H9 (cell line): ENCODE measurements around the gene PRTFDC1. TPM values are rescaled to one million over a fixed set of nuclear protein-coding genes. Genes with fewer than 3 reads are reported as not detected.

ENCODE experiments used
- DNase-seq: peaks from one replicate; pipeline ENCODE4 v3.0.0-alpha.2; 2017
- H2AFZ ChIP-seq: one replicate; pipeline ENCODE4 v1.6.1; 2013; ENCODE audit warnings: mild to moderate bottlenecking, low read length, control low read depth, moderate library complexity
- H2AK5ac ChIP-seq: 2 replicates; pipeline ENCODE4 v1.6.1; 2013; ENCODE audit warnings: low read length, control low read depth, mixed read lengths; ENCODE audit not compliant: insufficient read length
- H2BK120ac ChIP-seq: one replicate; pipeline ENCODE4 v1.6.1; 2013; ENCODE audit warnings: low read depth, mild to moderate bottlenecking, low read length, control low read depth, inconsistent platforms; ENCODE audit not compliant: poor library complexity, severe bottlenecking
- H2BK12ac ChIP-seq: 2 replicates; pipeline ENCODE4 v1.6.1; 2013; ENCODE audit warnings: low read length, control low read depth, mixed read lengths, low read depth; ENCODE audit not compliant: insufficient read length
- H2BK15ac ChIP-seq: 2 replicates; pipeline ENCODE4 v1.6.1; 2013; ENCODE audit warnings: low read depth, low read length, control low read depth
- H2BK20ac ChIP-seq: one replicate; pipeline ENCODE4 v1.6.1; 2013; ENCODE audit warnings: low read depth, mild to moderate bottlenecking, low read length, control low read depth, inconsistent platforms; ENCODE audit not compliant: poor library complexity, severe bottlenecking
- H2BK5ac ChIP-seq: 2 replicates; pipeline ENCODE4 v1.6.1; 2013; ENCODE audit warnings: low read length, control low read depth, mixed read lengths; ENCODE audit not compliant: insufficient read length
- H3K14ac ChIP-seq: 2 replicates; pipeline ENCODE4 v1.6.1; 2013; ENCODE audit warnings: low read length, control low read depth; ENCODE audit not compliant: insufficient read depth
- H3K18ac ChIP-seq: 2 replicates; pipeline ENCODE4 v1.6.1; 2013; ENCODE audit warnings: low read depth, mild to moderate bottlenecking, mixed read lengths, low read length, control low read depth; ENCODE audit not compliant: insufficient read length
- H3K23ac ChIP-seq: 2 replicates; pipeline ENCODE4 v1.6.1; 2013; ENCODE audit warnings: low read length, control low read depth, mixed read lengths, low read depth; ENCODE audit not compliant: insufficient read length
- H3K23me2 ChIP-seq: 2 replicates; pipeline ENCODE4 v1.6.1; 2013; ENCODE audit warnings: low read depth, mild to moderate bottlenecking, mixed read lengths, low read length, control low read depth; ENCODE audit not compliant: insufficient read length, poor library complexity, severe bottlenecking
- H3K27ac ChIP-seq: 2 replicates; pipeline ENCODE4 v1.5.1; 2013; ENCODE audit warnings: low read length, control low read depth, mixed read lengths, low read depth; ENCODE audit not compliant: insufficient read length
- H3K27me3 ChIP-seq: 2 replicates; pipeline ENCODE4 v1.6.1; 2013; ENCODE audit warnings: low read length, control low read depth, inconsistent platforms; ENCODE audit not compliant: insufficient read depth
- H3K4ac ChIP-seq: 2 replicates; pipeline ENCODE4 v1.6.1; 2013; ENCODE audit warnings: low read depth, mild to moderate bottlenecking, control low read depth, inconsistent platforms, low read length, moderate library complexity
- H3K4me1 ChIP-seq: 2 replicates; pipeline ENCODE4 v1.6.1; 2013; ENCODE audit warnings: low read length, control low read depth, inconsistent platforms; ENCODE audit not compliant: insufficient read depth
- H3K4me2 ChIP-seq: 2 replicates; pipeline ENCODE4 v1.6.1; 2013; ENCODE audit warnings: low read length, control low read depth, mixed read lengths; ENCODE audit not compliant: insufficient read length, insufficient read depth
- H3K56ac ChIP-seq: 2 replicates; pipeline ENCODE4 v1.6.1; 2013; ENCODE audit warnings: low read depth, mild to moderate bottlenecking, mixed read lengths, low read length, control low read depth; ENCODE audit not compliant: insufficient read length
- H3K79me1 ChIP-seq: 2 replicates; pipeline ENCODE4 v1.6.1; 2013; ENCODE audit warnings: low read depth, mild to moderate bottlenecking, moderate library complexity, low read length, control low read depth, inconsistent platforms; ENCODE audit not compliant: insufficient read depth, poor library complexity, severe bottlenecking
- H3K79me2 ChIP-seq: 2 replicates; pipeline ENCODE4 v1.6.1; 2013; ENCODE audit warnings: low read length, control low read depth, inconsistent platforms; ENCODE audit not compliant: insufficient read depth
- H3K9ac ChIP-seq: 2 replicates; pipeline ENCODE4 v1.6.1; 2013; ENCODE audit warnings: low read length, control low read depth, mixed read lengths; ENCODE audit not compliant: insufficient read length; ENCODE audit errors: extremely low read depth
- H3K9me3 ChIP-seq: one replicate; pipeline ENCODE4 v1.6.1; 2013; ENCODE audit warnings: low read depth, low read length, inconsistent platforms; ENCODE audit not compliant: control insufficient read depth
- H3T11ph ChIP-seq: one replicate; pipeline ENCODE4 v1.6.1; 2013; ENCODE audit warnings: mild to moderate bottlenecking, low read length, control low read depth, inconsistent platforms
- H4K20me1 ChIP-seq: one replicate; pipeline ENCODE4 v1.6.1; 2013; ENCODE audit not compliant: control insufficient read depth, insufficient read length, insufficient read depth
- H4K5ac ChIP-seq: 2 replicates; pipeline ENCODE4 v1.6.1; 2013; ENCODE audit warnings: low read depth, mild to moderate bottlenecking, mixed read lengths, low read length, control low read depth; ENCODE audit not compliant: insufficient read length
- H4K8ac ChIP-seq: replicated peaks from 2 replicates; pipeline ENCODE4 v1.6.1; 2013; ENCODE audit warnings: low read length, control low read depth, mixed read lengths, low read depth; ENCODE audit not compliant: insufficient read length
- H4K91ac ChIP-seq: 2 replicates; pipeline ENCODE4 v1.6.1; 2013; ENCODE audit warnings: low read depth, mild to moderate bottlenecking, moderate library complexity, mixed read lengths, low read length, control low read depth; ENCODE audit not compliant: insufficient read length
- H3K27ac Mint-ChIP-seq, 3 experiments: 2 replicates in 2 of 3; 3 replicates in 1 of 3; pipeline ENCODE4 v1.8.0; 2020 to 2021; ENCODE audit warnings: mixed read lengths in 3 of 3, mild to moderate bottlenecking in 1 of 3, moderate library complexity in 1 of 3
- H3K27me3 Mint-ChIP-seq: 2 replicates; pipeline ENCODE4 v1.8.0; 2021; ENCODE audit warnings: low read depth, mild to moderate bottlenecking, moderate library complexity, mixed read lengths
- H3K36me3 Mint-ChIP-seq, 3 experiments: 2 replicates in 2 of 3; 3 replicates in 1 of 3; pipeline ENCODE4 v1.8.0; 2020 to 2021; ENCODE audit warnings: low read depth in 3 of 3, mixed read lengths in 3 of 3; ENCODE audit not compliant: insufficient read depth in 1 of 3
- H3K4me1 Mint-ChIP-seq, 2 experiments: 2 replicates each; pipeline ENCODE4 v1.8.0; 2020; ENCODE audit warnings: mixed read lengths in 2 of 2
- H3K4me3 Mint-ChIP-seq, 2 experiments: 2 replicates in 1 of 2; 3 replicates in 1 of 2; pipeline ENCODE4 v1.8.0; 2020 to 2021; ENCODE audit warnings: mild to moderate bottlenecking in 2 of 2, mixed read lengths in 2 of 2, moderate library complexity in 1 of 2
- H3K9me3 Mint-ChIP-seq, 2 experiments: 2 replicates in 1 of 2; 3 replicates in 1 of 2; pipeline ENCODE4 v1.8.0; 2020; ENCODE audit warnings: mild to moderate bottlenecking in 2 of 2, mixed read lengths in 2 of 2, moderate library complexity in 1 of 2
- WGBS: extraction: QIAGEN DNeasy Blood & Tissue Kit; methylation state at CpG from one replicate; pipeline ENCODE4 v1.1.7; 2013; ENCODE audit warnings: missing lambda C conversion rate, low lambda C conversion rate, mixed read lengths; ENCODE audit not compliant: insufficient read length; ENCODE audit errors: extremely low coverage; 5-methylcytosine and 5-hydroxymethylcytosine counted together
- total RNA-seq: library from RNA; stranded (reverse); gene quantifications from 2 replicates; pipeline ENCODE4 v1.2.1, GENCODE V29; 2021
- TF ChIP-seq, protein P1 (sequence below): fragments of 200-600 bp; sonication (generic); conservative IDR thresholded peaks from 3 replicates; pipeline ENCODE4 v1.8.0; 2021; ENCODE audit warnings: antibody characterized with exemption, mild to moderate bottlenecking

PRTFDC1 gene
- total RNA-seq, 1 experiment from 2014 or later, result 7.5 TPM

DNA sequence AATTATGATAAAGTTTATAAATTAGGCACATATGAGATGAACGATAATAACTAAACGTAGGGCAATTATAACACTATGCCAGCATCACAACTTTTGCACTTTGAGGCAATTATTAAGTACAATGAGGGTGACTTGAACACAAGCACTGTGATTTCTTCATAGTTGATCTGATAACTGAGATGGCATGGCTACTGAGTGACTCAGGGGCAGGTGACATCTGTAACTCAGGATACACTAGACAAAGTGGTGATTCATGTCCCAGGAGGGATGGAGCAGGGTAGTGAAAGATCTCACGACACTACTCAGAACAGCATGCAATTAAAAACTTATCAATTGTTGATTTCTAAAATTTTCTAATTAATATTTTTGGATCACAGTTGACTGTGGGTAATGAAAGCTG lies 130.4 kb downstream of the PRTFDC1 start:
- Histone ChIP-seq H3K27me3 (no peaks in the 10 kb centered on the region), H2BK12ac (no peak overlapping the region), H3K56ac (no peak overlapping the region), H3K9ac (no peak overlapping the region), H3K23ac (no peak overlapping the region), H3K23me2 (no peaks in the 10 kb centered on the region), H2AK5ac (no peak overlapping the region), H2BK20ac (no peak overlapping the region), H3K4me2 (no peak overlapping the region), H2BK15ac (no peak overlapping the region), H3K4me1 (no peaks in the 10 kb centered on the region), H3K4ac (no peak overlapping the region), H2BK120ac (no peak overlapping the region), H4K91ac (no peak overlapping the region), H3K79me1 (no peaks in the 10 kb centered on the region), H4K8ac (no peak overlapping the region), H4K5ac (no peak overlapping the region), H3K9me3 (no peaks in the 10 kb centered on the region), H3K14ac (no peak overlapping the region), H3K79me2 (no peaks in the 10 kb centered on the region), H2BK5ac (no peak overlapping the region), H3T11ph (no peak overlapping the region), H3K27ac (no peak overlapping the region), H3K18ac (no peak overlapping the region), H4K20me1 (no peaks in the 10 kb centered on the region), H2AFZ (no peak overlapping the region)
- WGBS, result no CpG with 5 or more reads among the region's 3 CpGs
- Mint-ChIP-seq H3K4me1 (no peaks in the 10 kb centered on the region), H3K36me3 (no peaks in the 10 kb centered on the region), H3K27ac (no peak overlapping the region), H3K4me3 (no peak overlapping the region), H3K9me3 (no peaks in the 10 kb centered on the region), H3K27me3 (no peaks in the 10 kb centered on the region)
- DNase-seq, result no peak
- TF ChIP-seq, protein P1, sequence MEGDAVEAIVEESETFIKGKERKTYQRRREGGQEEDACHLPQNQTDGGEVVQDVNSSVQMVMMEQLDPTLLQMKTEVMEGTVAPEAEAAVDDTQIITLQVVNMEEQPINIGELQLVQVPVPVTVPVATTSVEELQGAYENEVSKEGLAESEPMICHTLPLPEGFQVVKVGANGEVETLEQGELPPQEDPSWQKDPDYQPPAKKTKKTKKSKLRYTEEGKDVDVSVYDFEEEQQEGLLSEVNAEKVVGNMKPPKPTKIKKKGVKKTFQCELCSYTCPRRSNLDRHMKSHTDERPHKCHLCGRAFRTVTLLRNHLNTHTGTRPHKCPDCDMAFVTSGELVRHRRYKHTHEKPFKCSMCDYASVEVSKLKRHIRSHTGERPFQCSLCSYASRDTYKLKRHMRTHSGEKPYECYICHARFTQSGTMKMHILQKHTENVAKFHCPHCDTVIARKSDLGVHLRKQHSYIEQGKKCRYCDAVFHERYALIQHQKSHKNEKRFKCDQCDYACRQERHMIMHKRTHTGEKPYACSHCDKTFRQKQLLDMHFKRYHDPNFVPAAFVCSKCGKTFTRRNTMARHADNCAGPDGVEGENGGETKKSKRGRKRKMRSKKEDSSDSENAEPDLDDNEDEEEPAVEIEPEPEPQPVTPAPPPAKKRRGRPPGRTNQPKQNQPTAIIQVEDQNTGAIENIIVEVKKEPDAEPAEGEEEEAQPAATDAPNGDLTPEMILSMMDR, result no peak
